NCI-H345 treated with DMSO at 0.1 percent for 48 hours (cell line): ENCODE measurements around the gene LMCD1.
"Not testable (repeated sequence)": the region's sequence is repeated elsewhere in the genome, so short reads cannot be mapped to it uniquely, and the experiment has no call there.

Source experiments
- DNase-seq: peaks from one replicate; lab custom pipeline; 2025; ENCODE audit not compliant: unreplicated experiment; lab: John Stamatoyannopoulos, UW

The LMCD1 gene

GRCh38 chr3:8579943-8580342 is 78.3 kb downstream of the LMCD1 start:
- no peak for DNase-seq

- not testable (repeated sequence) for DNase-seq
Measured at GRCh38 chr3:8580434-8580833, 78.8 kb downstream of the LMCD1 start.

- DNase-seq, result no peak
Measured at GRCh38 chr3:8581373-8581772, 79.8 kb downstream of the LMCD1 start.

- no peak for DNase-seq
Measured at GRCh38 chr3:8581806-8582445, 80.3 kb downstream of the LMCD1 start.

- DNase-seq, result no peak
Measured at GRCh38 chr3:8584661-8585060, 83.0 kb downstream of the LMCD1 start.

GRCh38 chr3:8589880-8590556 is 88.4 kb downstream of the LMCD1 start:
- DNase-seq, result no peak

- no peak for DNase-seq
Measured at GRCh38 chr3:8593021-8593827, 91.6 kb downstream of the LMCD1 start.

- no peak for DNase-seq
Measured at GRCh38 chr3:8595252-8595651, 93.6 kb downstream of the LMCD1 start.

- no peak for DNase-seq
Measured at GRCh38 chr3:8595695-8596115, 94.1 kb downstream of the LMCD1 start.

GRCh38 chr3:8596321-8597218 is 94.9 kb downstream of the LMCD1 start:
- no peak for DNase-seq

GRCh38 chr3:8597219-8597853 is 95.7 kb downstream of the LMCD1 start:
- DNase-seq, result no peak

GRCh38 chr3:8599146-8599545 is 97.5 kb downstream of the LMCD1 start:
- DNase-seq, result no peak

GRCh38 chr3:8600457-8600856 is 98.8 kb downstream of the LMCD1 start:
- DNase-seq, result no peak

- no peak for DNase-seq
Measured at GRCh38 chr3:8603115-8603710, 101.6 kb downstream of the LMCD1 start.

GRCh38 chr3:8604006-8604405 is 102.4 kb downstream of the LMCD1 start:
- DNase-seq, result no peak

GRCh38 chr3:8604988-8605387 is 103.4 kb downstream of the LMCD1 start:
- no peak for DNase-seq

- no peak for DNase-seq
Measured at GRCh38 chr3:8606701-8607231, 105.1 kb downstream of the LMCD1 start.

GRCh38 chr3:8607234-8608040 is 105.8 kb downstream of the LMCD1 start:
- no peak for DNase-seq
